Left forelimb (tissue), 1 donor: ENCODE results near the gene CLMN.

ENCODE experiments used
- DNase-seq: peaks from one replicate; pipeline ENCODE4 v3.0.0-alpha.2; 2018; ENCODE audit warnings: low spot score

The CLMN gene

DNA sequence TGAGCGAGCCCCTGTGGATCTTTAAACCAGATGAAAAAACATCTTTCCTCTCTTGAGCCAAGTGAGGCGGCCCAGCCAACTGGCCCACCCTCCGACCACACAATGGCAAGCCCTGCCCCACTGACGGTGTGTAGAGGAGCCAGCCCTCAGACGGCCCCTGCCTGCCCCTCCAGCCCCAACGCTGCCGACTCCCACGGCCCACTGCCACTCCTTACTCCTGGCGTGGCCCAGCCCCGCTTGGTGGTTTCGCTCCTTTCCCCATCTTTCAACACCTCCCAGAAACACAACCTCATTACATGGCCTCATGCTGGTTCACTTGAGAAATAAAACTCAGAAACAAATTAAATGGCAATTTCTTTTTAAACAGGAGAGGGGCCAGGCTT is 81.8 kb downstream of the CLMN start:
- no peak for DNase-seq

- no peak for DNase-seq
These were observed 82.4 kb downstream of the CLMN start for GRCh38 chr14:95237121-95237957.

DNA sequence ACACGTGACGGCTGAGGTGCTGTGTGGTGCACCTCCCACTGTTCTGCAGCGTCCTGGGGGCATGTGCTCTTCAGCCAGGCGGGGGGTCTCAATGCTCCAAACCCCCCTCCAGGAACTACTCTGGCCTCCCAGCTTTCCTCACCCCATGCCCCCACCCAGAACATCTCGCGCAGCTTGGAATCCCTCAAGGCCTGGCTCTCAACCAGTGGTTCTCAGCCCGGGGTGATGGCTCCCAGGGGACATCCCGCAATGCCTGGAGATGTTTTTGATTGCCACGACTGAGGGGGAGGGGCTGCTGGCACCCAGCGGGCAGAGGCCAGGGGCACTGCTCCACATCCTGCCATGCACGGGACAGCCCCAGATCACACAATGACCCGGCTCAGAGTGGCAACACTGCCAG is 83.5 kb downstream of the CLMN start:
- DNase-seq, result no peak

DNA sequence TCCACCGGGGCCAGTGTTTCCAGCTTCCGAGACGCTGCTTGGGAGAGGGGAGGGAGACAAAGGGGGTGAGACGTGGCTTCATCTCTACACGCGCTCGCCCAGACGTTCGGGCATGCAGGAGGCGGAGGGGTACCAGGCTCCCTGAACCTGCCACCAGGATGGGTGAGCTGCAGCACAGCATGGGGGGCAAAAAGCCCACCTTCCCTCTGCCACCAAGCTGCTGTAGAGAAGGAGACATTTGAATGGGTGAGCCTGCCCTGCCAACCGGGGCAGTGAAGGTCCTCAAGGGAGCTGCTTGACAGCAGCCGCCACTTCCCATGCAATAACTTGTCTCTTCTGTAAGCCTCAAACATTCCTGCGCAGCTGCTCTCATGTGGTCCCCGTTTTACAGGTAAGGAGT is 83.9 kb downstream of the CLMN start:
- DNase-seq, result no peak

DNA sequence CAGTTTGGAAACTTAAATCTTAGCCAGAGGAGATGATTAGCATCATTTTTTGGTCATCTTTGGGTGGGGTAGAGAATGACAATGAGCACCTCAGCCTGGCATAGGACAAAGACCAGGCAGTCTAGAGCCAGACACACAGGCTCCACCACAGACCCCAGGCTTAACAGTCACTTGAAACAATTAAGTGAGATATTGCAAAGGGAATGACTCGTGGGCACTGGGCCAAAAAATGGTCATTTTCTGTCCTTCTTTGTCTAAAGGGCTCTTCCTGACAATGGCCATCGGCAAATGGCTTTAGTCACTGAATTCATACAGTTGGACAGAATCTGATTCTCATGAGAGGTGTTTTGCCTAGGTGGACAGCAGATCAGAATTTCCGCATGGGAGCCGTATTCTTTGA is 84.4 kb downstream of the CLMN start:
- DNase-seq, result no peak

- no peak for DNase-seq
These were observed 85.3 kb downstream of the CLMN start for GRCh38 chr14:95234426-95234825.

- DNase-seq, result no peak
These were observed 85.9 kb downstream of the CLMN start for GRCh38 chr14:95233702-95234241.

- DNase-seq, result no peak
These were observed 86.7 kb downstream of the CLMN start for GRCh38 chr14:95232894-95233584.

GRCh38 chr14:95231966-95232633 is 87.6 kb downstream of the CLMN start:
- DNase-seq, result no peak

DNA sequence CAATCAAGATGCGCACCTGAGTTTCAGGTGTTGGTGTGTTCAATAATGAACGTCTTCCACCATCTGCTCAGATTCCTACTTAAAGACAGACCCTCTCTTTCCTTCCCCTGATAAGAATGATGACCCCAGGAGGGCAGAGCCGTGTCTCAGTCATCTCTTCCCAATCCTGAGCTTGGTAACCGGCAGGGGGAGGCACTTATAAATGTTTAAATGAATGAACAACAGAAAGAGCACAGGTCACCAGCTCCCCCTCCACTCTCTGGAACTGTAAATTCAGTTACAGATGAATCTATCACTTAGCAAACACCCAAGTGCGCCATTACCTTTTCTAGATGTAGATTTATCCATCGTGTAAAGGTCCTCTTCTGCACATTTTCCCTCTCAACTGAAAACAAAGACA is 90.0 kb downstream of the CLMN start:
- DNase-seq, result no peak

DNA sequence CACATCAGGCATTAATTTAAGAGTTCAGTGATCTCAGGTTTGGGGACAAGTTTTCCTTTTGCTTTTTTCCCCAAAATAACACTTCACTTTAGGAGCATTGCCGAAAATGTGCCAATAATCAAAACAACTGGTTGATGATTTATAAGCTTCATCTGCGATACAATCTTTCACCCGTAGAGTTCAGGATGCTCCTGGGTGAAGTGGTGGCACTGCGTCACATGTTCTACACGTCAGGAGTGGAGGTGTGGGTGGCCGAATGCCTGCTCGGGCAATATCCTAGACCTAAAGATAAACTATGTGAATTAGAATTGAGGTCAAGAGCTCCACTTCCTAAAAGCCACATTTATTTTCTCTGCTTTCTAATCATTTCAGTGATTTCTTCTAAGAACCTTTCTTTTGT is 91.5 kb downstream of the CLMN start:
- no peak for DNase-seq

DNA sequence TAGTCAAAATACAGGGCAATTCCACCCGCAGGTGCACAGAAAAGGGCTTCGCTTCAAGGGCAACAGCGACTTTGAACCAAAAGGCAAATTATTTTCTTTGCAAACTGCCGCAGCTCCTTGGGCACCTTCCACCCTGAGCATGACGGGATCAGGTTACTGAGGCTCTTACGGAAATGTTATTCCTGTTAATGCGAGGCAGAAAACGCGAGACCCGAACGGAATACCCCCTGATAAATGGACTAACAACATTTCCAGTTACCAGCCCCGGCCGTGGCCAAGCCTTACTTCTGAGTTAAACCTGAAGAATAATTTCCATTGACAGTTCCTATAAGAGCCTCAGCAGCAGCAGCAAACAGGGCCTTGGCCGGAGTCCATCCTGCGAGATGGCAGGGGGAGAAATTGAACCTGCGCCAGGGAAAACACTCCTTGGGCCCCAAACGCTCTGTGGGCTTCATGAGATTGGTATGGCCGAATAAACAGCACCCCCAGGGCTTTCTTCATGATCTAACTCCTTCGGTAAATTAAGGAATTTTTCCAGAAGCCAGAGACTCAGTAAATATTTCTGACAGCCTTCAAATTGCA is 92.3 kb downstream of the CLMN start:
- no peak for DNase-seq

- DNase-seq, result no peak
These were observed 92.9 kb downstream of the CLMN start for GRCh38 chr14:95226801-95227200.

DNA sequence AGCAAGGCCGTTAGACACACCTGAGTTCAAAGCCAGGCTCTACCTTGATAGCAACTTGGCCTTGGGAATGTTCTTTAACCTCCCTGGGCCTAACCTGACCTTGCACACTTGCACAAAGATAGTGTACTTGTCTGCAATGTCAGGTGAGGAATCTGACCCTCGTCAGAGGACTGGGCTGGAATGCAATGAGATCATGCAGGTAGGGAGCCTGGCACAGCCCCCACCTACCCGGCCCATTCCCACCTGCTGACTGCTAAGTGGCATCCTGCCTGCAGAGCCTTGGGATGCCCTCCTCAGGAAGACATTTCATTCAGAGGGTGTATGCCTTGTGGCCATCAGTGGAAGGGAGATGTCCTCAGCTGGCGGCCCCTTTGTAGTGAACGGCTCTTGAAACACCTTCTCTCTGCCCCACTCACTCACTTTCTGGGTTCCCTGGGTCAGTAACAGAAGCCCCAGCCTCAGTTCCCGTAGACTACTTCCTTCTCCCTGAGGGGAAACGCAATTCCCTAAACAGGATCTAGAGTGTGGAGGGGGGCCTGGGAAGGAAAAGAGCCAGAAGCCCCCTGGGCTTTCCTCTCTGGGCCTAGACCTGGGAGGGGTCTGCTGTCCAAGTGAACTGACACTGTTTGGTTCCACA is 94.3 kb downstream of the CLMN start:
- no peak for DNase-seq

- no peak for DNase-seq
These were observed 96.8 kb downstream of the CLMN start for GRCh38 chr14:95222870-95223398.

GRCh38 chr14:95222151-95222631 is 97.5 kb downstream of the CLMN start:
- no peak for DNase-seq

- no peak for DNase-seq
These were observed 98.2 kb downstream of the CLMN start for GRCh38 chr14:95221531-95221930.

DNA sequence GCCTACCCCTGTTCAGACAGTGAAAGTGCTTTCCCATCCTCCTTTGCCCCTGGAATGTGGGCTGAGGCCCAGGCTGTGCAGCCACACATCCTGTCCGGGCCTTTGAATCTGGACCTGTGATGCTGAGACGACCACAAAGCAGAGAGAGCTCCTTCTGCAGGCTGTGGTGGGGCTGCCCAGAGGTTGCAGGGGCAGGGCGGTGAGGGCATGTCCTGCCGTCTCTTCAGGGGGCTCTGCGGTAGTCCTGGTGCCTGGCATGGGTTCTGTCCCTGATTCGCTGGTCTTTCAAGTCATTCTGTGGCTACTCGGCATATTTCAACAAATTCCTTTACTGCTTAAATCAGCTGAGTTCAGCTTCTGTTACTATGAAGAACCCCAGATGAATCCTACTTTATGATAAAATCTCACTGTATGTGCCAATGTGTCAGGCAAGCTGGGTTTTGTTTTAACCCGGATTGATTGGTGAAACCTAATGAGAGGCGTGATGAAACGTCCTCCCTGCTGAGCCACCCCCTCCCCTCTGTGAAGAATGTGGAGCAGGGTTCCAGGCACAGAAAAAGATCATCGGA is 99.0 kb downstream of the CLMN start:
- DNase-seq, result no peak

DNA sequence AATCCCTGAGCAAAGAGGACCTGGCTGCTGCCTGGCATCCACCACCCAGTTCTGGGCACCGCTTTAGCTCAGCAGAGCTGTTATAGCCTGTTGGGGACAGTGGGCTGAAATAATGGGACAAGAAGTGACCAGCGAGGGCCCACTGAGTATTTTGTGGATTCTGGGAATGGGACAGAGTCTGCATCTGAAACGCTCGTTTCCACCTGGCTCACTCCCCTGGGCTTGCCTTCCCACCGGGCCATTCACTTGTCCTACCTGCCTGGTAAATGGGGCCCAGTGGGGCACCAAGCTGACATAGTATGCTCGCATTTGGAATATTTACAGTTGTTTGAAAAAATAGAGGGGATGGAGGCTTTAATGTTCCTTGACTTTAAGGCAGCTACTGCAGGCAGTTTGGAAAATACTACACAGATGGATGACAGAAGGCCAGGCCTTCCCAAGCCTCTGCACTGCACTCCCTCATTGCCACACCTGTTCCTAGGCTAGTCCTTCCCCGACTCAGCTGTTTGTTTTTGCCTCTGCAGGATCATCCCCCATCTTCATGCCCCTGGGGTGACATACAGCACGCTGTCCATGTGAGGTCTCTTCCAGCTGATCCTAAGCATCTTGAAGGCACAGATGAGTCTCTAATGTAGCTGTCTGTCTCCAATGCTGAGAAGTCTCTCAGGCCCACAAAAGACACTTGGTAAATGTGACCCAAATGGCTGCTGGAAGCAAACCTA is 101.1 kb downstream of the CLMN start:
- DNase-seq, result no peak

GRCh38 chr14:95218006-95218405 is 101.7 kb downstream of the CLMN start:
- DNase-seq, result no peak
